Measurements from ENCODE around the gene LHPP. TPM values are rescaled to one million over a fixed set of nuclear protein-coding genes. Genes with fewer than 3 reads are reported as not detected.

LHPP gene
- total and polyA plus RNA-seq, 3 donors from 2014 or later, result 34.2 to 46.0 (median 45.0) TPM

GRCh38 chr10:124599588-124600050, 138.0 kb downstream of the LHPP start:
- H3K36me3 ChIP-seq (ENCODE audit: low read depth, missing control alignments), result no peaks in the 10 kb centered on the region
- H3K4me1 ChIP-seq, result peaks cover 9% of the 10 kb centered on the region
- no peak overlapping the region for H3K27ac ChIP-seq
- TF ChIP-seq CTCF (IDR thresholded peaks at IDR 0.05), result no peak
- H3K9me3 ChIP-seq, result no peaks in the 10 kb centered on the region
- intact Hi-C loops (cut with DNase I; ENCODE audit: low total_unique reads), result no loop called here
- no peak for DNase-seq
- no peak overlapping the region for H3K4me3 ChIP-seq
- 58 to 71% methylated on average over 4 to 7 of the region's 7 CpGs for WGBS, 2 donors
- no peaks in the 10 kb centered on the region for H3K27me3 ChIP-seq

DNA sequence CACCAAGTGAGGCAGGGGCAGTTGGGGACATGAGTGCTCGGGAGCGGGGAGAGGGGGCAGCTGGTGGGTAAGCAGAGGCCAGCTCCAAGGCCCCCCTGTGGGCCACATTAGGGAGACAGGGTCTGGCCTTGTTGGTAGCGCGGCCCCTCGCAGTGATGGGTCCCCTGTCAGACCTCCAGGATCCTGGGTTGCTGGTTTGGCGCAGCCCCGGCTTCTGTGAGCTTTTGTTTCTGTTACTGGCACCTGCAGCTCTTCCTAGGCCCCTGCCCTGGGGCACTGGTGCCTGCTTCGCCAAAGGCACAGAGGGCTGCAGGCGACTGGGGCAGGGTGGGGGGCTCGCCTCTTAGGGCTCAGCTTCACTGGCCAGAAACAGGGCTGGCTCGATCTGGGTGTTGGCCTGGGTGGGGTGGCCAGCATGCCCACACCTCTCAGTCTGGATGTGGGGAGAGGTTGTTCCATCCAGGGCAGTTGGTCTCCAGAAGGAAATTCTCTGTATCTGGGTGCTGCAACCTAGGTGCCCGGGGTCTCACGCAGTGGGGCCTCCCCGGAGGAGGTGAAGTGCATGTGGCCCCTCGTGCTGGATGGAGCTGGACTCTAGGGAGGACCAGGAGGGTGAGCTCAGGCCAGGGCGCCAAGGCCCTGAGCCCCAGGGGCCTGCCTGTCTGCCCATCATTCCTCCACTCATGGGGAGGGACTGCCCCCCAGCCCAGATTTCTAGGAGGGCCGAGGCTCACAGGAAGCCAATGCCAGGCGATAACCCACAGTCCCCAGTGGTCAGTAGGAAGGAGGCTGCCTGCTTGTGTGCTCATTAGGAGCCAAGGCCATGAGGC, 138.6 kb downstream of the LHPP start:
- H3K36me3 ChIP-seq (ENCODE audit: low read depth, missing control alignments), result no peaks in the 10 kb centered on the region
- H3K27me3 ChIP-seq, result no peaks in the 10 kb centered on the region
- peaks cover 12% of the 10 kb centered on the region for H3K4me1 ChIP-seq
- DNase-seq, result no peak
- no peak overlapping the region for H3K27ac ChIP-seq
- intact Hi-C loops (cut with DNase I; ENCODE audit: low total_unique reads), result no loop called here
- no peak overlapping the region for H3K4me3 ChIP-seq
- TF ChIP-seq CTCF (IDR thresholded peaks at IDR 0.05) (no peak), POLR2A (IDR thresholded peaks at IDR 0.05) (no peak)
- H3K9me3 ChIP-seq, result no peaks in the 10 kb centered on the region
- WGBS, 2 donors, result 84 to 92% methylated on average over 10 to 18 of the region's 18 CpGs

DNA sequence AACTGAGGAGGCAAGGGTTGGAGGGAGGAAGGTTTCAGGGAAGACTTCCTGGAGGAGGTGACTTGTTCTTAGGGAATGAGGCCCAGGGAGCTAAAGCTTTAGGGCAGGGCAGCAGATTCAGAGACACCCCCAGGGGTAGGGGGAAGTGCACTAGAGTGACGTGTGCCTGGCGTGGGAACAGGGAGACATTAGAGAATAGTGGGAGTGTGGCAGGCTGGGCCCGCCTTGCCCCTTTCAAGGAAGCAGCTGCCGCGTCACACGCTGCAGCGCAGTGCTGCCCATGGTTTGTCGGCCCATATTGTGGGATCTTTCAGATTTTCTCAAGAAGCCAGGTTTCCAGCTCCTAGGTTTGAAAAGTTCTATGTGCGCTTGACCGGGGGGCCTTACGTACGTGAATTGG, 139.4 kb downstream of the LHPP start:
- Histone ChIP-seq H3K27me3 (no peaks in the 10 kb centered on the region), H3K36me3 (ENCODE audit: low read depth, missing control alignments) (no peaks in the 10 kb centered on the region), H3K4me1 (peaks cover 12% of the 10 kb centered on the region), H3K27ac (no peak overlapping the region), H3K9me3 (no peaks in the 10 kb centered on the region), H3K4me3 (no peak overlapping the region)
- no peak for TF ChIP-seq CTCF (IDR thresholded peaks at IDR 0.05)
- no peak for TF ChIP-seq POLR2A (IDR thresholded peaks at IDR 0.05)
- WGBS, 2 donors, result 93 to 97% methylated on average over 12 of the region's 12 CpGs
- intact Hi-C loops (cut with DNase I; ENCODE audit: low total_unique reads), result no loop called here
- no peak for DNase-seq

DNA sequence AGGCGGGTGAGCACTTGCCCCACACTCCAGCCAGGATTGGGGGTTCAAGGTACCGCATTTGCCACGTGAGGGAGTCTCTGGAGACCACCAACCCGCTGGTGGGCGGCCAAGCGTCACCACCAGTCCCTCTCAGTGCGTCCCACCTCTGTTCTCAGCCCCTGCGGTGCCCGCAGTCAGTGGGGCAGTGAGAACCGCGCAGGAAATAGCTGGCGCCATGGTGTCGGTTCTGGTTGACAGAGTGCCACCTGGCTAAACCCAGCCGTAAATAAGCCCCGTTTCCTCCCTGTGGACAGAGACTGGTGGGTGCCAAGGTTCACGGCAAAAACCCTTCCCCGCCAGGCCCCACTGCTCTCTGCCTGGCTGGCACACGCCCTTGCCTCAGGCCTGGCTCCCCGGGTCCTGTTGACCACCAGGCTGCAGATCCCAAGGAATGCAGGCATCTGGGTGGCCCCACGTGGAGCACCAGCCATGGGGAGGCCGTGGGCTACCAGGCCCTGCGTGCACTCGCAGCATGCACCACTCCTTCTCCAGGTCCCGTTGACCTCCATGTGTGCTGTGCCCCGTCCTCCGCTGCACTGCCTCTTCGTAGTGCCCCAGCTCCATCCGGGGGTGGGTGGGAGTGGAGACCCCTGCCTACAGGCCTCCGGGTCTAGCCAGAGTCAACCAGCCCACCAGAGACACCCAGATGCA, 140.0 kb downstream of the LHPP start:
- Histone ChIP-seq H3K27ac (no peak overlapping the region), H3K4me1 (peaks cover 12% of the 10 kb centered on the region), H3K9me3 (no peaks in the 10 kb centered on the region), H3K27me3 (no peaks in the 10 kb centered on the region), H3K36me3 (ENCODE audit: low read depth, missing control alignments) (no peaks in the 10 kb centered on the region), H3K4me3 (no peak overlapping the region)
- no peak for DNase-seq
- whole genome bisulfite sequencing, 2 donors, result 94 to 99% methylated on average over 21 to 29 of the region's 29 CpGs
- intact Hi-C loops (cut with DNase I; ENCODE audit: low total_unique reads), result no loop called here
- TF ChIP-seq POLR2A (IDR thresholded peaks at IDR 0.05) (no peak), CTCF (IDR thresholded peaks at IDR 0.05) (no peak)
